H1 (cell line): ENCODE results near the gene TOMT.

Experiments used
- CEBPB ChIP-seq: IDR thresholded peaks from 2 replicates; pipeline ENCODE4 v1.6.1; 2012; ENCODE audit warnings: low read depth, low read length
- EGR1 ChIP-seq: IDR thresholded peaks from 2 replicates; pipeline ENCODE4 v1.6.1; 2011; ENCODE audit warnings: low read depth, low read length, borderline replicate concordance
- POLR2A ChIP-seq, 2 experiments: IDR thresholded peaks; 1 replicate in 1 of 2; 2 replicates in 1 of 2; pipeline ENCODE4 v1.6.1; 2011; ENCODE audit warnings: low read depth in 2 of 2, low read length in 2 of 2, mild to moderate bottlenecking in 2 of 2; ENCODE audit errors: control extremely low read depth in 1 of 2
- RAD21 ChIP-seq, 2 experiments: IDR thresholded peaks in 1 of 2; conservative IDR thresholded peaks in 1 of 2; 2 replicates each; pipeline ENCODE4 v1.6.1; 2011; ENCODE audit warnings: low read depth in 2 of 2, low read length in 2 of 2, improper control_type of control experiment in 1 of 2, inconsistent platforms in 1 of 2, mild to moderate bottlenecking in 1 of 2, moderate library complexity in 1 of 2
- SIN3A ChIP-seq, 2 experiments: IDR thresholded peaks in 1 of 2; conservative IDR thresholded peaks in 1 of 2; 2 replicates each; pipeline ENCODE4 v1.6.1; 2011 to 2012; ENCODE audit warnings: low read length in 2 of 2, improper control_type of control experiment in 1 of 2, low read depth in 1 of 2, mild to moderate bottlenecking in 1 of 2
- SP2 ChIP-seq: IDR thresholded peaks from 2 replicates; pipeline ENCODE4 v1.6.1; 2012; ENCODE audit warnings: mild to moderate bottlenecking, low read length, inconsistent platforms
- TF ChIP-seq, protein P1 (sequence below), 3 experiments: IDR thresholded peaks; 1 replicate in 2 of 3; 2 replicates in 1 of 3; pipeline versions ENCODE4 v1.5.1 to v1.6.1; 2011; ENCODE audit warnings: low read length in 3 of 3, mild to moderate bottlenecking in 3 of 3, inconsistent platforms in 2 of 3, low read depth in 1 of 3, moderate library complexity in 1 of 3; ENCODE audit not compliant: insufficient read depth in 1 of 3; ENCODE audit errors: control extremely low read depth in 1 of 3
- TF ChIP-seq, protein P2 (sequence below): IDR thresholded peaks from 2 replicates; pipeline ENCODE4 v1.6.1; 2012; ENCODE audit warnings: inconsistent platforms

DNA sequence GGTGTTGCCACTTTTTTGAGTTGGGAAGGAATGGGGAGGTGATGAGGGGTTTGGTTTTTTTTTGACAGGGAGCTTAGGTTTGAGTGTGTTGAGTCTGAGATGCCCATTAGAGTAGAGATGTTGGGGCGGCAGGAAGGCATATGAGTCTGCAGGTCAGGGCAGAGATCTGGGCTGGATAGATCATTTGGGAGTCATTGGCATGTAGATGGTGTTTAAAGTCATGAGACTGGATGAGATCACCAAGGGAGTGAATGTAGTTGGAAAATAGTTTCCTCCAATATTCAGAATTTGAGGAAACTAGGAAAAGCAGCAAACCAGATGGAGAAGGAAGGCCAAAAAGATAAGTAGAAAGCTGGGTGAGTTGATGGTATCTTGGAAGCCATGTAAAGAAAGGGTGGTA is 8.8 kb downstream of the TOMT start:
- TF ChIP-seq EGR1: no peak
- no peak for TF ChIP-seq POLR2A (IDR thresholded peaks at IDR 0.05; ENCODE audit: control extremely low read depth in 1 of 2, low read depth in 2 of 2, low read length in 2 of 2)
- TF ChIP-seq, protein P1, sequence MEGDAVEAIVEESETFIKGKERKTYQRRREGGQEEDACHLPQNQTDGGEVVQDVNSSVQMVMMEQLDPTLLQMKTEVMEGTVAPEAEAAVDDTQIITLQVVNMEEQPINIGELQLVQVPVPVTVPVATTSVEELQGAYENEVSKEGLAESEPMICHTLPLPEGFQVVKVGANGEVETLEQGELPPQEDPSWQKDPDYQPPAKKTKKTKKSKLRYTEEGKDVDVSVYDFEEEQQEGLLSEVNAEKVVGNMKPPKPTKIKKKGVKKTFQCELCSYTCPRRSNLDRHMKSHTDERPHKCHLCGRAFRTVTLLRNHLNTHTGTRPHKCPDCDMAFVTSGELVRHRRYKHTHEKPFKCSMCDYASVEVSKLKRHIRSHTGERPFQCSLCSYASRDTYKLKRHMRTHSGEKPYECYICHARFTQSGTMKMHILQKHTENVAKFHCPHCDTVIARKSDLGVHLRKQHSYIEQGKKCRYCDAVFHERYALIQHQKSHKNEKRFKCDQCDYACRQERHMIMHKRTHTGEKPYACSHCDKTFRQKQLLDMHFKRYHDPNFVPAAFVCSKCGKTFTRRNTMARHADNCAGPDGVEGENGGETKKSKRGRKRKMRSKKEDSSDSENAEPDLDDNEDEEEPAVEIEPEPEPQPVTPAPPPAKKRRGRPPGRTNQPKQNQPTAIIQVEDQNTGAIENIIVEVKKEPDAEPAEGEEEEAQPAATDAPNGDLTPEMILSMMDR (IDR thresholded peaks at IDR 0.05; ENCODE audit: control extremely low read depth in 1 of 3, insufficient read depth in 1 of 3, low read depth in 1 of 3, low read length in 3 of 3): no peak
- TF ChIP-seq SP2: no peak
- TF ChIP-seq CEBPB: no peak
- no peak for TF ChIP-seq RAD21 (IDR thresholded peaks at IDR 0.05 in 1 of 2, conservative IDR thresholded peaks at IDR 0.05 in 1 of 2; ENCODE audit: low read depth in 2 of 2, low read length in 2 of 2)
- TF ChIP-seq, protein P2, sequence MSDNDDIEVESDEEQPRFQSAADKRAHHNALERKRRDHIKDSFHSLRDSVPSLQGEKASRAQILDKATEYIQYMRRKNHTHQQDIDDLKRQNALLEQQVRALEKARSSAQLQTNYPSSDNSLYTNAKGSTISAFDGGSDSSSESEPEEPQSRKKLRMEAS: no peak
- TF ChIP-seq SIN3A (conservative IDR thresholded peaks at IDR 0.05 in 1 of 2, IDR thresholded peaks at IDR 0.05 in 1 of 2; ENCODE audit: low read depth in 1 of 2, low read length in 2 of 2): no peak
